ENCODE results near the gene TIMM21. TPM values are rescaled to one million over a fixed set of nuclear protein-coding genes. Genes with fewer than 3 reads are reported as not detected.

The TIMM21 gene
- total RNA-seq, 6 experiments from 2014 or later, result 17.4 to 38.4 (median 20.6) TPM

- WGBS (ENCODE audit: insufficient coverage, low coverage, low lambda C conversion rate, missing lambda C conversion rate), result 27% methylated on average over 9 of the region's 12 CpGs
Observed at GRCh38 chr18:74171910-74172606, 23.7 kb downstream of the TIMM21 start.

DNA sequence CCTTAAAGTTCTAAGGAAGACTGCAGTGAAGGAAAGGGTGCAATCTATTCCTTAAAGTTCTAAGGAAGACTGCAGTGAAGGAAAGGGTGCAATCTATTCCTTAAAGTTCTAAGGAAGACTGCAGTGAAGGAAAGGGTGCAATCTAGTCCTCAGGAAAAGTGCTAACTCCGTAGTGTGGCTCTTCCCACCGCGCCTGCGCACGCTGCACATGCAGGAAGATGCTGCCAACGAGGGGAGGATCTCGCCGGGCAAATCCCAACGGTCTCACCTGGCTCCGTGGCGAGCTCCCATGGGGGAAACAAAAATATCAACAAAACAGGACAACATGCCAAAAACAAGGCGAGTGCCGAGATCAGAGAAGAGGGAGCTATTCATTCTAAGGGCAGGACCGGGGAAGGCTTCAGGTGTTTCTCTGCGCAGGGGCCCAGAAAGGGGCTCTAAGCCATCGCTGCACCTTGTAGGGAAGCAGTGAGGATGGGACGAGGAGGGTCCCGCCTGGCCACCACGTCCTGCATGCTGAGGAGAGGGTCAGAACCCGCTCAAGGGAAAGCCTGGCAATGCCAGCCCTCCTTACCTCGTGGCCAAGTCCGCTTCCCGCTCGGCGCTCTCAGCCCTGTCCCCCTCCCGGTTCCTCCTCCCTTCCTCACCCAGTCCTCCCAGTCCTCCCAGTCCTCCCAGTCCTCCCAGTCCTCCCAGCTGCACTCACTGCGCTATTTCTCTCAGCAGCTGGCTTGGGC, 24.5 kb downstream of the TIMM21 start:
- no peak for TF ChIP-seq POLR2A (IDR thresholded peaks at IDR 0.05)
- TF ChIP-seq, protein P1, sequence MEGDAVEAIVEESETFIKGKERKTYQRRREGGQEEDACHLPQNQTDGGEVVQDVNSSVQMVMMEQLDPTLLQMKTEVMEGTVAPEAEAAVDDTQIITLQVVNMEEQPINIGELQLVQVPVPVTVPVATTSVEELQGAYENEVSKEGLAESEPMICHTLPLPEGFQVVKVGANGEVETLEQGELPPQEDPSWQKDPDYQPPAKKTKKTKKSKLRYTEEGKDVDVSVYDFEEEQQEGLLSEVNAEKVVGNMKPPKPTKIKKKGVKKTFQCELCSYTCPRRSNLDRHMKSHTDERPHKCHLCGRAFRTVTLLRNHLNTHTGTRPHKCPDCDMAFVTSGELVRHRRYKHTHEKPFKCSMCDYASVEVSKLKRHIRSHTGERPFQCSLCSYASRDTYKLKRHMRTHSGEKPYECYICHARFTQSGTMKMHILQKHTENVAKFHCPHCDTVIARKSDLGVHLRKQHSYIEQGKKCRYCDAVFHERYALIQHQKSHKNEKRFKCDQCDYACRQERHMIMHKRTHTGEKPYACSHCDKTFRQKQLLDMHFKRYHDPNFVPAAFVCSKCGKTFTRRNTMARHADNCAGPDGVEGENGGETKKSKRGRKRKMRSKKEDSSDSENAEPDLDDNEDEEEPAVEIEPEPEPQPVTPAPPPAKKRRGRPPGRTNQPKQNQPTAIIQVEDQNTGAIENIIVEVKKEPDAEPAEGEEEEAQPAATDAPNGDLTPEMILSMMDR (IDR thresholded peaks at IDR 0.05), result no peak
- DNase-seq (no peak), ATAC-seq (peak in 2 of 4 donors; percentile 22 to 33)
- Histone ChIP-seq H3K4me3 (no peak overlapping the region), H3K9me3 (no peaks in the 10 kb centered on the region), H3K36me3 (no peaks in the 10 kb centered on the region), H3K27ac (no peak overlapping the region), H3K27me3 (no peaks in the 10 kb centered on the region), H3K4me1 (no peaks in the 10 kb centered on the region)
- 85% methylated on average over 9 of the region's 27 CpGs for WGBS (ENCODE audit: insufficient coverage, low coverage, low lambda C conversion rate, missing lambda C conversion rate)
- intact Hi-C loops (cut with DNase I), result no loop called here

More at GRCh38 chr18:74171910-74172606, 23.7 kb downstream of the TIMM21 start:
- Histone ChIP-seq H3K9me3 (no peaks in the 10 kb centered on the region), H3K36me3 (no peaks in the 10 kb centered on the region), H3K4me1 (no peaks in the 10 kb centered on the region), H3K4me3 (peak overlapping the region; percentile 33 to 37 (median 36)), H3K27ac (no peak overlapping the region), H3K27me3 (no peaks in the 10 kb centered on the region)
- DNase-seq (no peak), ATAC-seq (peak; percentile 89 to 97 (median 91))
- TF ChIP-seq, protein P1 (IDR thresholded peaks at IDR 0.05), result no peak
- TF ChIP-seq POLR2A (IDR thresholded peaks at IDR 0.05), result no peak
- intact Hi-C loops (cut with DNase I), result no loop called here

- no peaks in the 10 kb centered on the region for H3K36me3 ChIP-seq
- no peak overlapping the region for H3K27ac ChIP-seq
- H3K27me3 ChIP-seq, result no peaks in the 10 kb centered on the region
- intact Hi-C loops (cut with DNase I), result no loop called here
- no peak for ATAC-seq
- no peak overlapping the region for H3K4me3 ChIP-seq
- no peak for DNase-seq
- WGBS (ENCODE audit: insufficient coverage, low coverage, low lambda C conversion rate, missing lambda C conversion rate), result 96% methylated on average over 6 of the region's 11 CpGs
- H3K4me1 ChIP-seq, result no peaks in the 10 kb centered on the region
- H3K9me3 ChIP-seq, result no peaks in the 10 kb centered on the region
- TF ChIP-seq POLR2A (IDR thresholded peaks at IDR 0.05), result no peak
- TF ChIP-seq, protein P1 (IDR thresholded peaks at IDR 0.05), result no peak
Observed at GRCh38 chr18:74173434-74173750, 25.1 kb downstream of the TIMM21 start.

DNA sequence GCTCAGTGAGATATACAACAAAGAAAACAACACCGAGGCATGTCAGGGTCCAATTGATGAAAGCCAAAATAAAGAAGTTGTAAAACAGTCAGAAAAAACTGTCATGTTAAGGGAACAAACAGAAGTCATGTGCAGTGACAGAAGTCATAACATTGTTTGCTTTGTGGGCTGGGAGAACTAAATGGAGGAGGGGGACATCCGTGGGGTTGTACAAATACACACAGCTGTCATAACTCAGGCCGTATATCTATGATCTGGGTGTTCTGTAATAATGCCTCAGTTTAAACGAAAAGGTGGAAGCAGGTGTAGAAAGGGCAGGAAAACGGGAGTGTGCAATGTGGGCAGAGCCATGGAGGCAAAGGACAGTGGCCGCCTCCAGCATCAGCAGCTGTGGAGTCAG, 27.3 kb downstream of the TIMM21 start:
- Histone ChIP-seq H3K27me3 (no peaks in the 10 kb centered on the region), H3K27ac (no peak overlapping the region), H3K9me3 (no peaks in the 10 kb centered on the region), H3K4me3 (no peak overlapping the region), H3K4me1 (no peaks in the 10 kb centered on the region), H3K36me3 (no peaks in the 10 kb centered on the region)
- TF ChIP-seq POLR2A (IDR thresholded peaks at IDR 0.05), result no peak
- TF ChIP-seq, protein P1 (IDR thresholded peaks at IDR 0.05), result no peak
- DNase-seq (no peak), ATAC-seq (no peak)
- intact Hi-C loops (cut with DNase I), result no loop called here
- WGBS (ENCODE audit: insufficient coverage, low coverage, low lambda C conversion rate, missing lambda C conversion rate), result 63% methylated on average over 6 of the region's 6 CpGs

Measured in right lobe of liver (tissue), 6 donors.